Stimulated activated CD4-positive, alpha-beta T cell treated with anti-CD3 and anti-CD28 coated beads, Interleukin-4, amount 100 ng/mL, for 48 hours (primary cell): Measurements from ENCODE around the gene TRAPPC11.

Experiments
- DNase-seq, 2 donors: peaks; one replicate each; pipeline ENCODE4 v3.0.0-alpha.2; 2020; ENCODE audit warnings: low read depth in 2 of 2

TRAPPC11 gene

GRCh38 chr4:183758061-183758757 lies 99.1 kb downstream of the TRAPPC11 start:
- DNase-seq = no peak

GRCh38 chr4:183758758-183759447 lies 99.8 kb downstream of the TRAPPC11 start:
- no peak for DNase-seq

- no peak for DNase-seq
These were observed 101.2 kb downstream of the TRAPPC11 start for GRCh38 chr4:183760326-183760725.
